ENCODE results near the gene RNF123.

The RNF123 gene

DNA sequence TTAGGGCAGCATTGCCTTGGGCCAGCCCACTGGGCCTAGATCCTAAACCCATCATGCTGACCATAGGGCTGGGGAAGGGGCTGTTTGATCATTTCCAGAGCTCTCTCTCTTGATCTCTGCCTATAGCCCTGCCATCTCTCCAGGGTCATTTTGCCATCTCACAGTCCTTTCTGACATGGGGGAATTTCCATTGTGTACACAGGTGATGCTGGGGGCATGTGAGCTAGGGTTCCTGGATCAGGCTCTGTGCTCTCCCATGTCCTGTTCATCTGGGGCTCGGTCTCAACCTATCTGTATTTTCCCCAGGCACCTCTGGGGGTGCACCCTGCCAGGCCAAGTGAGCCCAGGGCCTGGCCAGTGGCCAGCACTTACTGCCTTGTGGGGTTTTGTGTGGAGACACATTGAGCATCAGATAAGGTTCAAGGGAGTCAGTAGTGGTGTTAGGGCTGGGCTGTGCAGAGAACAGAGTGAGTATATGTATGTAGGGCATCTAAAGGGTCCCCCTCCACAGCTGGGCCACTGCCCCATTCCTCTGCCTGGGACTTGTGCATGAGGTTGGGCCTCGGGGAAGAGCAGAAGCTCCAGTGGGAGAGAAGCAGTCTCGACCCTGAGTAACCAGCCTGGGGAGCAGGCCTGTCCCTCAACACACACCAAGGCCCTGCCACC is 40.9 kb upstream of the RNF123 start:
- TF ChIP-seq CTCF (conservative IDR thresholded peaks at IDR 0.05), result no peak
- H3K27ac ChIP-seq, result no peak overlapping the region

DNA sequence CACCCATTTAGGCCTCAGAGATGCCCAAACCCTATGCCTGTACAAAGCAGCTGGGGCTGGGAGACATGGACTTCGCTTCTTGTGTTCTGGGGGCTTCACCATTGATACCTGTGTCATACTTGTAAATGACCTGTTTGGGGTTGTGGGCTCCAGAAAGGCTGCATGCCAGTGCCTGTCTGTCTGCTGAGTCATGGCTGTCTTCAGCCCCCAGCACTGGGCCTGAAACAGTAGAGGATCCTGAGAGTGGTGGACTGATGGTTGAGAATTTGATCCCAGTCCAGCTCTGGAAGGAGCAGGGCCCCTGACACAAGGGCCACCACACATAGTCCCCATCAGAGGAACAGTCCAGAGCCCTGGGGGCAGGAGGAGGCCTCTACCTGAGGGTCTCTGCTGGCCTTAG is 39.8 kb upstream of the RNF123 start:
- H3K27ac ChIP-seq, result no peak overlapping the region
- TF ChIP-seq CTCF (conservative IDR thresholded peaks at IDR 0.05), result no peak

GRCh38 chr3:49650177-49650576 is 39.2 kb upstream of the RNF123 start:
- H3K27ac ChIP-seq, result no peak overlapping the region

DNA sequence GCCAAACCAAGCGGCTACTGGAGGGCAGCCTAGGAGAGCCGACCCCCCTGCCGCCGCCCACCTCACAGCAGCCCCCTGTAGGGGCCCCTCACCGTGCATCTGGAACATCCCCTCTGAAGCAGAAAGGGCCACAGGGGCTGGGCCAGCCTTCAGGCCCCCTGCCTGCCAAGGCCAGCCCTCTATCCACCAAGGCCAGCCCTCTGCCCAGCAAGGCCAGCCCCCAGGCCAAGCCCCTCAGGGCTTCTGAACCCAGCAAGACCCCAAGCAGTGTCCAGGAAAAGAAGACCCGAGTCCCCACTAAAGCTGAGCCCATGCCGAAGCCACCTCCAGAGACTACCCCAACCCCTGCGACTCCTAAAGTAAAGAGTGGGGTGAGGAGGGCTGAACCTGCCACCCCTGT is 38.7 kb upstream of the RNF123 start:
- TF ChIP-seq CTCF (conservative IDR thresholded peaks at IDR 0.05), result no peak
- H3K27ac ChIP-seq, result no peak overlapping the region

More at GRCh38 chr3:49650177-49650576, 39.2 kb upstream of the RNF123 start:
- TF ChIP-seq CTCF (conservative IDR thresholded peaks at IDR 0.05), result no peak

GRCh38 chr3:49652218-49652902 is 37.0 kb upstream of the RNF123 start:
- no peak overlapping the region for H3K27ac ChIP-seq
- no peak for TF ChIP-seq CTCF (conservative IDR thresholded peaks at IDR 0.05)

GRCh38 chr3:49652903-49653415 is 36.4 kb upstream of the RNF123 start:
- H3K27ac ChIP-seq, result no peak overlapping the region
- TF ChIP-seq CTCF (conservative IDR thresholded peaks at IDR 0.05), result no peak

- no peak overlapping the region for H3K27ac ChIP-seq
- no peak for TF ChIP-seq CTCF (conservative IDR thresholded peaks at IDR 0.05)
Measured at GRCh38 chr3:49653621-49654020, 35.7 kb upstream of the RNF123 start.

All from VCaP (cell line).